PC-9 (cell line): ENCODE results near the gene ATP6V0D1.

Experiments used
- EZH2 ChIP-seq: fragments of 200-600 bp; sonication (generic); IDR thresholded peaks from 2 replicates; pipeline ENCODE4 v1.8.0; 2017; ENCODE audit warnings: antibody characterized with exemption, low read depth
- TF ChIP-seq, protein P1 (sequence below): fragments of 200-600 bp; sonication (generic); conservative IDR thresholded peaks from 2 replicates; pipeline ENCODE4 v1.6.1; 2017; ENCODE audit warnings: mixed run types, antibody characterized with exemption, mild to moderate bottlenecking, moderate library complexity

DNA sequence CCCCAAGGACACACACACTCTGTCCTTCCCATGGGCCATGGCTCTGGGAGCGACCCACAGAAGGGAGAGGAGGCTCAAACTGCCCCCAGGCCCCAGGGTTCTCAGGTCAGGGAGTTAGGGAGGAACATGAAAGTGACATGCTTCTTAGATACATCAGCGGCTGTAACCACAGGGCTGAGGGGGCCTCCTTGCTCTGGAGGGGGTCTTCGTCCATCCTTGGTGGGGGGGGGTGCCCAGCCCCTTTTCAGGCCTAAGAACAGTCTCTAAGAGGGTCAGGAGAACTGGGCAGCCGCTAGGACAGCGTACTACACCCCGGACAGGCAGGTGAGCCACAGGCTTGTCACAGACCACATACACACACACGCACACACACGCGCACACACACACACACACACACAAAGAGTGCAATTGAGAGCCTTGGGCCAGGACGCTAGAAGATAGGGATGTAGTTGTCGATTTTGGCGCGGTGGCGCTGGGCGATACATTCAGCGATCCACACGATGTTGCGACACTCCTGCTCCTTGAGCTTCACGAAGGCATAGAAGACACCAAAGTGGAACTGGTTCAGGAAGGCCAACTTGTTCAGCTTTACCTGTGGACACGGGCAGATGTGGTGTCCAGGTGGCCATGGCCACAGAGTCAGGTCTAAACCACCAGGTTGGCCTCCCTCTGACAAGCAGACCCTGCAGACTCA is 42.7 kb downstream of the ATP6V0D1 start:
- TF ChIP-seq, protein P1, sequence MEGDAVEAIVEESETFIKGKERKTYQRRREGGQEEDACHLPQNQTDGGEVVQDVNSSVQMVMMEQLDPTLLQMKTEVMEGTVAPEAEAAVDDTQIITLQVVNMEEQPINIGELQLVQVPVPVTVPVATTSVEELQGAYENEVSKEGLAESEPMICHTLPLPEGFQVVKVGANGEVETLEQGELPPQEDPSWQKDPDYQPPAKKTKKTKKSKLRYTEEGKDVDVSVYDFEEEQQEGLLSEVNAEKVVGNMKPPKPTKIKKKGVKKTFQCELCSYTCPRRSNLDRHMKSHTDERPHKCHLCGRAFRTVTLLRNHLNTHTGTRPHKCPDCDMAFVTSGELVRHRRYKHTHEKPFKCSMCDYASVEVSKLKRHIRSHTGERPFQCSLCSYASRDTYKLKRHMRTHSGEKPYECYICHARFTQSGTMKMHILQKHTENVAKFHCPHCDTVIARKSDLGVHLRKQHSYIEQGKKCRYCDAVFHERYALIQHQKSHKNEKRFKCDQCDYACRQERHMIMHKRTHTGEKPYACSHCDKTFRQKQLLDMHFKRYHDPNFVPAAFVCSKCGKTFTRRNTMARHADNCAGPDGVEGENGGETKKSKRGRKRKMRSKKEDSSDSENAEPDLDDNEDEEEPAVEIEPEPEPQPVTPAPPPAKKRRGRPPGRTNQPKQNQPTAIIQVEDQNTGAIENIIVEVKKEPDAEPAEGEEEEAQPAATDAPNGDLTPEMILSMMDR: no peak
- TF ChIP-seq EZH2: no peak
